HUDEP-2 (cell line): ENCODE measurements around the gene BACH2.
"Not testable (repeated sequence)": the region's sequence is repeated elsewhere in the genome, so short reads cannot be mapped to it uniquely, and the experiment has no call there.

ENCODE experiments used
- DNase-seq, 76 experiments: peaks; one replicate each; lab custom pipeline; 2025; ENCODE audit not compliant: unreplicated experiment in 76 of 76; lab: John Stamatoyannopoulos, UW

Gene BACH2

GRCh38 chr6:89984926-89985750, 311.5 kb downstream of the BACH2 start:
- DNase-seq: no peak

GRCh38 chr6:89980353-89980752, 316.3 kb downstream of the BACH2 start:
- DNase-seq: no peak

- no peak for DNase-seq
Observed at GRCh38 chr6:89979481-89980119, 317.0 kb downstream of the BACH2 start.

- DNase-seq: no peak
Observed at GRCh38 chr6:89978749-89979145, 317.9 kb downstream of the BACH2 start.

- DNase-seq: no peak
Observed at GRCh38 chr6:89977808-89978748, 318.6 kb downstream of the BACH2 start.

DNA sequence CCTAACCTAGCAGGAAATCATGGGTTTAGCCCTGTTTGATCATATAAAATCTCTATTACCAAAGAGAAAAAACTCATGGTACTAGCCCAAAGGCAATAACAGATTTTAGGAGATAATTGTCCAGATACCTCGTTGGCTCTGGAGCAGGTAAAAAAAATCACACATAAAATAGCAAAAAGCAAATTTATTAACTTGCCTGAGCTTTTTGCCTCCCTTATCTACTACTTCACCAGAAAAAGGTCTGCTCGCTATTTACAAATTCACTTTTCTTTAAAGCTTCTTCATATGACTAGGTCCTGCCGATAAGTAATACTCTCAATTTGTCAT, 320.0 kb downstream of the BACH2 start:
- DNase-seq: no peak

DNA sequence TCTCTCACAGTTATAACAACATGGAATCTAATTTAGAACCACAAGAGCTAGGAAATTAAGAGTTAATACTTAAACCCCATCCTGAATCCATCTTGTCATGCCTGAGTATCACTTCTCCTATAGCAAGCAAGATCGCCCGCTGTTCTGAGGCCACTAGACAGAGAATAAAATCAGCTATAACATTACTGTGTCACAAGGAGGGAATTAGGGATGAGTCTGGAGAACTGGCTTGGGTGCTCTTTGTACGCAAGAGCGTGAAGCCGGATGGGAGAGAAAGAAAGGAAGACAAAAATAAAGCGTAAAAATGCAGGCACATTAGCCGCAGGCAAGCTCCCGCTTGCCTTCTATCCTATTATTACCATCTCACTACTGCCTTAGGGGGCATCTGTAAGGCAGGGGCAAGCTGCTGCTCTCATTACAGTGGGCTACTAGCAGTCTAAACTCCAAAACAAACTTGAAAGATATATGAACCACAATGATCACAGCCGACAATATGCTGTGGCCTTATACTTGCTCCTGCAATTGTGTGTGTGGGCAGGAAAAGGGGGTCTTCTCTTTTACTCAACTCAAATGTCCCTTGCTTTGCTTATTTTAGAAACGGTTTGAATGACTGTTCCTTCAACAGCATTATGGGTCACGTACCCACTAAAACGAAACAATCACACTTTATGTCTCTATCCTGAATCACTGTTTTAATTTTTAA, 320.5 kb downstream of the BACH2 start:
- DNase-seq: no peak

- no peak for DNase-seq
Observed at GRCh38 chr6:89975366-89975765, 321.3 kb downstream of the BACH2 start.

- no peak for DNase-seq
Observed at GRCh38 chr6:89974834-89975233, 321.8 kb downstream of the BACH2 start.

GRCh38 chr6:89972025-89972381, 324.6 kb downstream of the BACH2 start:
- no peak for DNase-seq

DNA sequence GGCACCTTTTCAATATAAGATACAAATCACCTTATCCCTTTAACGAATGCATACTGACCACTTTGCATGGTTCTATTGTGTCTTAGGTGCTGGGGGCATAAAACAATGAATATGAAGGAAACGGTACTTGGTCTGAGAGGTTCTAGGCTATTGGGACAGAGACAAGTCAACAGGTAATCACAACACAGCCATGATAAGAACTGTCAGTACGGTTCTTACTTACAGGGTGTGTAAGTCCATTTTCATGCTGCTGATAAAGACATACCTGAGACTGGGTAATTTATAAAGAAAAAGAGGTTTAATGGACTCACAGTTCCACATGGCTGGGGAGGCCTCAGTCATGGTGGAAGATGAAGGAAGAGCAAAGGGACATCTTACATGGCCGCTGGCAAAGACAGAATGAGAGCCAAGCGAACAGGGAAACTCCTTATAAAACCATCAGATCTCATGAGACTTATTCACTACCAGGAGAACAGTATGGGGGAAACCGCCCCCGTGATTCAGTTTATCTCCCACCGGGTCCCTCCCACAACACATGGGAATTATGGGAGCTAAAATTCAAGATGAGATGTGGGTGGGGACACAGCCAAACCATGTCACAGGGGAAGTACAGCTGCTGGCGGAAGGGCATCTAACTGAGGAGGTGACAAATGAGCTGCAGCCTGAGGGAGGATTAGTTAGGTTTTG, 325.2 kb downstream of the BACH2 start:
- not testable (repeated sequence) for DNase-seq

DNA sequence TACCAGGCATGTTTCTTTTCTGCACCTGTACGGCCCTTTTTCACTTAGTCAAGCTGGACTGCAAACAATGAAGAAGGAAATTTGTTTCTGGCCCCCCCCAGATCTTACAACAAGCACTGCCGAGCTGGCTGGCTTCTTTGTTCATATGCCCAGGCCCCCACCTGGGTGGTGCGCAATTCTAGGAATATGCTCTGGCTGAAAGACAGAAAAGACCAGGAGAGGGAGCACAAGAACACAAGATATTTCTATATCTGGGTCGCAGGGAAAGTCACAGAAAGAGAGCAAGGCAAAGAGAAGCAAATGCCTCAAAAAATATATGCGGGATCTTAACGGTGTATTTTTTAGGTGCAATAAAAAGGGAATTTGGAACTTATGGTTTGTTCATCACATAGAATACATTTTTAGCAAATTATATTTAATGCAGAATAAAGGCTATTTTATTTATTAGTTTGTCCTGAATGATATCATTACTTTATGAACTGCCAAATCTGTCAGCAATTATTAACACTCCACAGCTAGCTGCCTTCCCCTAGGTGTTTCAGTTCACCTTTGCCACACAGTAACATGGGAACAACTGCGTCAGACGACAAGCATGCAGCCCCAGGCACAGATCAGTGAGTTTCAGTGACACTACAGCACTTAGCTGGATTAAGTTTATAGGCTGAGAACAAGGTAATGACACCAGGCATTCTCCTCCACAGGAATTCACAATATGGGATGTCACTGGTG, 325.9 kb downstream of the BACH2 start:
- DNase-seq: peak in 20 of 76 experiments; percentile 3 to 64 (median 18)

GRCh38 chr6:89970072-89970471, 326.6 kb downstream of the BACH2 start:
- peak in 3 of 76 experiments; percentile 9 to 33 (median 10) for DNase-seq

DNA sequence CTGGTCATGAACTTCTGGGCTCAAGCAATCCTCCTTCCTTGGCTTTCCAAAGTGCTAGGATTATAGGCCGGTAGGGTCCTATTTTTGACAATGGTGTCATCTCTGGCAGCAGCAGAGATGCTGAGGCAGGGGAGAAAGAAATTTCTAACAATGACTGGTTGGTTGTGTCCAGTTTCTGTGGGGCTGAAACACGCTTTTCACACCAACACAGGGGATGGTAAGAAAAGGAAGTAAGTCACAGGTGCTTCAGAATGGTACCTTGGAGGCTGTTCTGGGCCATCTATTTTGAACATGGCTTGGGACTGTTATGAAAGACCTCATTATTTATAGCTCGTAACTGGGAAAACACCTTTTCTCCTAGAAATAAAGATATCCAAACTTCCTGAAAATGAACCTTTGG, 329.7 kb downstream of the BACH2 start:
- no peak for DNase-seq

- no peak for DNase-seq
Observed at GRCh38 chr6:89966228-89966544, 330.5 kb downstream of the BACH2 start.

DNA sequence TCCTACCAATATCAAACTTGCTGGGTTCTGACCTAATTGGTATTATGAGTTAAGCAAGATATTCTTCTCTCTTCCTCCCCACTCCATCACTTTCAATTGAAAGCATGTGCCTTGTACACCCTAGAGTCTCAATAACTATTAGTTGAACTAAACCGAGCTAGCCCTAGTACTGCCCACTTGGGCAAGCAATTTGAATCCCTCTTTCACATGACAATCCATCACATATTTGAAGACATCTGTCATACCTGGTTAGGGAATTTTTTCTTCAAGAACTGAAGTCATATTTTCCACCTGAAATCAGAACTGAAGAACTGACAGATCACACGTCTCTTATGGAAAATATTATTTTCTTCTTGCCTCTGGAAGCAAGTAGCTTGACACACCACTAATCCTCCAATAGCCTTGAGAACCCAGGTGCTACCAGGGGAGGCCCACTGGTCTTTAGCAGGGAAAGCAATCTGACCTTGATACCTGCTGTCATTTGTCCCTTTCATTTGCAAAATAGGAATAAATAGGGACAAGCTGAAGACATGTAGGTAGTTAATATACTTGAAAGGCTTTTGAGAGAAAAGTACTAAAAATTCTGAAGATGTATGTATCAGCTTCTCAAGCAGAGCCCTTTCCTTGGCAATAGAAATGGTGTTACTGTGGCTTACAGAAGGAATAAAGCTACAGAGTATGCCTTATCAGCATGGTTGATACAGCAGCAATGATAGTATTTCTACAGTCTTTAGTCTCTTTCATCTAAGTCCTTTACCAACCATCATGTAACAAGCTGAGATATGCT, 331.0 kb downstream of the BACH2 start:
- no peak for DNase-seq

DNA sequence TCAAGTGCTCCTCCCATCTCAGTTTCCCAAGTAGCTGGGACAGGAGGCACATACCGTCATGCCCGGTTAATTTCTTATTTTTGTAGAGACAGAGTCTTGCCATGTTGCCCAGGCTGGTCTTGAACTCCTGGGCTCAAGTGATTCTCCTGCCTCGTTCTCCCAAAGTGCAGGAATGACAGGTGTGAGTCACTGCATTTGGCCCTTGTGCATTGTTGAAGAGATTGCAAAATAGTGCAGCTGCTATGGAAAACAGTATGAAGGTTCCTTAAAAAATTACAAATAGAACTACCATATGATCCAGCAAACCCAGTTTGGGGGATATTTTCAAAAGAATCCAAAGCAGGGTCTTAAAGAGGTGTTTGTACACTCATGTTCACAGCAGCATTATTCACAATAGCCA, 333.3 kb downstream of the BACH2 start:
- no peak for DNase-seq

DNA sequence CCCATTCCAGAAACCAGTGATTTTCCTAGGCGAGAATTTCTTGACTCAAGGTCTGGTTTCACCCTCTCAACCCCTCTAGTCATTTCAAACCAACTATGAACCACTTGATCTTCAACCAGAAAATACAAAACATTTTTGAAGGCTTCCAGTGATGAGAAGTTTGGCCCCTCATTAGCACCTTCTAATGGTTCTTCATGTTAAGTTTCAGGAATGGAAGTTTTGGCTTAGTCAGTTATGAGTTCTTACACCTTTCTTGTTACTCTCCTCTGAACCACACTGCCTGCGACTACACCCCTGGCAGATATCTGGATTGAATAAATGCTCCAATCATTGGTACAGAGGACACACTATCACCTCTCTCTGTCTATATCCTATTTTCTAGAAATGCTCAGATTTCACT, 335.2 kb downstream of the BACH2 start:
- no peak for DNase-seq

DNA sequence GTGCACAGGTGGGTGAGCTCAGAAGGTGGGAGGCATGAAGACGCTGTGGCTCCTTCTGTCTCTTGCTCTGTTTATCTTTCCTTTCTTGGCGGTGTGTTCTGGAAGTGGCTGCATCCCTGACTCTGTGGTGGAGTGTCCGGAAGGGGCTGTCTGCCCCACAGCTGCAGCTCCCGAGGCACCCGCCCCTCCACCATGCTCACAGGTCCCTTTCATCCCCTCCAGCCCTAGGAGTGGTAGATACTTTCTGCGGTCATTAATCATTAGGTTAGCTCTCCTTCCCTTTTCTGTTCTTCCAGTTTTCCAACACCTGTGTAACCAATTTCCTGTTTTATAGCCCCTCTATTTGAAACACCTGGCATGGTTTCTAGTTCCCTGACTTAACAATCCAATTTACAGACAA, 336.8 kb downstream of the BACH2 start:
- no peak for DNase-seq
